Stomach smooth muscle (tissue), 2 donors: ENCODE data around the gene PRR33.

Source experiments
- H3K27ac ChIP-seq: one replicate; pipeline ENCODE4 v1.7.0; 2013; ENCODE audit warnings: mild to moderate bottlenecking, low read length, inconsistent platforms
- H3K27me3 ChIP-seq, 2 donors: one replicate each; pipeline ENCODE4 v1.7.0; 2013; ENCODE audit warnings: low read length in 2 of 2; ENCODE audit not compliant: insufficient read depth in 2 of 2, control insufficient read depth in 1 of 2
- H3K36me3 ChIP-seq, 2 donors: one replicate each; pipeline ENCODE4 v1.7.0; 2013; ENCODE audit warnings: low read length in 2 of 2; ENCODE audit not compliant: control insufficient read depth in 2 of 2, insufficient read depth in 2 of 2
- H3K4me1 ChIP-seq: one replicate; pipeline ENCODE4 v1.7.0; 2013; ENCODE audit warnings: low read length; ENCODE audit not compliant: control insufficient read depth, insufficient read depth
- H3K4me3 ChIP-seq, 2 donors: one replicate each; pipeline ENCODE4 v1.7.0; 2013; ENCODE audit warnings: low read length in 2 of 2
- H3K9ac ChIP-seq, 2 donors: one replicate each; pipeline ENCODE4 v1.7.0; 2013; ENCODE audit warnings: low read length in 2 of 2, mild to moderate bottlenecking in 1 of 2
- H3K9me3 ChIP-seq, 2 donors: one replicate each; pipeline ENCODE4 v1.7.0; 2013; ENCODE audit warnings: low read length in 2 of 2; ENCODE audit not compliant: control insufficient read depth in 2 of 2
- donor health status: healthy.
- donor health status: Pancreatic carcinoma.

PRR33 gene

GRCh38 chr11:1848640-1849430 is 42.9 kb downstream of the PRR33 start:
- Histone ChIP-seq H3K4me3 (no peak overlapping the region), H3K9me3 (no peaks in the 10 kb centered on the region), H3K27me3 (no peaks in the 10 kb centered on the region), H3K4me1 (no peaks in the 10 kb centered on the region), H3K36me3 (no peaks in the 10 kb centered on the region), H3K9ac (no peak overlapping the region), H3K27ac (no peak overlapping the region)

- no peak overlapping the region for H3K4me3 ChIP-seq
- H3K4me1 ChIP-seq: no peaks in the 10 kb centered on the region
- H3K36me3 ChIP-seq: no peaks in the 10 kb centered on the region
- no peak overlapping the region for H3K9ac ChIP-seq
- H3K9me3 ChIP-seq: no peaks in the 10 kb centered on the region
- no peaks in the 10 kb centered on the region for H3K27me3 ChIP-seq
- H3K27ac ChIP-seq: no peak overlapping the region
These were observed 43.6 kb downstream of the PRR33 start for GRCh38 chr11:1847926-1848639.

- Histone ChIP-seq H3K4me1 (no peaks in the 10 kb centered on the region), H3K36me3 (no peaks in the 10 kb centered on the region), H3K27ac (no peak overlapping the region), H3K9me3 (no peaks in the 10 kb centered on the region), H3K27me3 (no peaks in the 10 kb centered on the region), H3K4me3 (no peak overlapping the region), H3K9ac (no peak overlapping the region)
These were observed 44.5 kb downstream of the PRR33 start for GRCh38 chr11:1847006-1847735.

GRCh38 chr11:1846453-1846932 is 45.2 kb downstream of the PRR33 start:
- Histone ChIP-seq H3K27me3 (no peaks in the 10 kb centered on the region), H3K9me3 (no peaks in the 10 kb centered on the region), H3K4me3 (no peak overlapping the region), H3K27ac (no peak overlapping the region), H3K9ac (no peak overlapping the region), H3K36me3 (no peaks in the 10 kb centered on the region), H3K4me1 (no peaks in the 10 kb centered on the region)

GRCh38 chr11:1845561-1846452 is 45.9 kb downstream of the PRR33 start:
- H3K4me1 ChIP-seq: no peaks in the 10 kb centered on the region
- no peak overlapping the region for H3K27ac ChIP-seq
- no peak overlapping the region for H3K9ac ChIP-seq
- H3K9me3 ChIP-seq: no peaks in the 10 kb centered on the region
- H3K4me3 ChIP-seq: no peak overlapping the region
- no peaks in the 10 kb centered on the region for H3K36me3 ChIP-seq
- no peaks in the 10 kb centered on the region for H3K27me3 ChIP-seq

GRCh38 chr11:1845095-1845429 is 46.6 kb downstream of the PRR33 start:
- Histone ChIP-seq H3K9ac (no peak overlapping the region), H3K27me3 (no peaks in the 10 kb centered on the region), H3K27ac (no peak overlapping the region), H3K4me3 (no peak overlapping the region), H3K9me3 (no peaks in the 10 kb centered on the region), H3K36me3 (no peaks in the 10 kb centered on the region), H3K4me1 (no peaks in the 10 kb centered on the region)

GRCh38 chr11:1844221-1845094 is 47.2 kb downstream of the PRR33 start:
- H3K36me3 ChIP-seq: no peaks in the 10 kb centered on the region
- no peak overlapping the region for H3K27ac ChIP-seq
- H3K9me3 ChIP-seq: no peaks in the 10 kb centered on the region
- H3K27me3 ChIP-seq: no peaks in the 10 kb centered on the region
- no peak overlapping the region for H3K4me3 ChIP-seq
- no peaks in the 10 kb centered on the region for H3K4me1 ChIP-seq
- H3K9ac ChIP-seq: no peak overlapping the region

GRCh38 chr11:1843796-1844195 is 47.9 kb downstream of the PRR33 start:
- H3K9me3 ChIP-seq: no peaks in the 10 kb centered on the region
- no peaks in the 10 kb centered on the region for H3K4me1 ChIP-seq
- no peak overlapping the region for H3K27ac ChIP-seq
- H3K4me3 ChIP-seq: no peak overlapping the region
- H3K36me3 ChIP-seq: no peaks in the 10 kb centered on the region
- H3K9ac ChIP-seq: no peak overlapping the region
- no peaks in the 10 kb centered on the region for H3K27me3 ChIP-seq

GRCh38 chr11:1843098-1843473 is 48.6 kb downstream of the PRR33 start:
- Histone ChIP-seq H3K9ac (no peak overlapping the region), H3K27me3 (no peaks in the 10 kb centered on the region), H3K9me3 (no peaks in the 10 kb centered on the region), H3K27ac (no peak overlapping the region), H3K4me1 (peaks cover 3% of the 10 kb centered on the region), H3K36me3 (no peaks in the 10 kb centered on the region), H3K4me3 (no peak overlapping the region)
